Measurements from ENCODE around the gene AKAP17A. TPM values are rescaled to one million over a fixed set of nuclear protein-coding genes. Genes with fewer than 3 reads are reported as not detected.

AKAP17A gene
- total and polyA plus RNA-seq, 2 of the 8 experiments (the other 6 are each of a cell fraction or from before 2014, with no cell fraction given): 14.0 to 41.2 TPM

- H4K8ac ChIP-seq (ENCODE audit: extremely low read depth, insufficient read depth, low read length): no peak overlapping the region
- no peak overlapping the region for H2AK5ac ChIP-seq (ENCODE audit: low read depth, low read length)
- WGBS, 2 experiments (ENCODE audit: extremely low coverage in 1 of 2, insufficient coverage in 1 of 2, insufficient read length in 1 of 2, insufficient replicate concordance in 2 of 2, low coverage in 1 of 2, low lambda C conversion rate in 2 of 2, missing lambda C conversion rate in 1 of 2): 93% methylated on average over 20 of the region's 25 CpGs; no CpG with 5 or more reads in 1 of the 2 experiments
- H3K9me3 ChIP-seq (ENCODE audit: insufficient read depth in 2 of 2, low read depth in 1 of 2, low read length in 1 of 2): no peaks in the 10 kb centered on the region
- H2BK20ac ChIP-seq (ENCODE audit: low read length): no peak overlapping the region
- H3K9ac ChIP-seq (replicated peaks in 1 of 4; ENCODE audit: extremely low read depth in 1 of 4, low read depth in 3 of 4, low read length in 3 of 4): no peak overlapping the region; a peak in 1 of 7 replicates
- H3K23ac ChIP-seq (ENCODE audit: insufficient read length): no peak overlapping the region
- FAIRE-seq (no peak), DNase-seq (ENCODE audit: low read depth in 1 of 2, low spot score in 2 of 2) (peak in 1 of 2 experiments; percentile 28)
- no peak overlapping the region for H3K27ac ChIP-seq (ENCODE audit: low read depth, low read length)
- H3K79me1 ChIP-seq (ENCODE audit: low read depth, low read length): peaks cover 20% of the 10 kb centered on the region
- no peak overlapping the region for H3K56ac ChIP-seq (replicated peaks; ENCODE audit: insufficient read length, low read depth, low read length)
- no peak overlapping the region for H3K4me3 ChIP-seq (ENCODE audit: extremely low read depth in 1 of 4, insufficient read depth in 2 of 4, low read depth in 3 of 4, low read length in 4 of 4)
- H2BK15ac ChIP-seq (ENCODE audit: low read length): no peak overlapping the region
- H3K4me1 ChIP-seq (replicated peaks in 1 of 4; ENCODE audit: control insufficient read depth in 3 of 4, insufficient read depth in 4 of 4, low read length in 3 of 4): peaks cover 0 to 7% (median 4%) of the 10 kb centered on the region in 4 experiments; a peak in 5 of 7 replicates
- no peak overlapping the region for H3K4me2 ChIP-seq (ENCODE audit: insufficient read depth in 1 of 2, low read depth in 2 of 2, low read length in 2 of 2)
- H2BK120ac ChIP-seq (replicated peaks; ENCODE audit: low read depth, low read length): no peak overlapping the region
- H3K27me3 ChIP-seq (replicated peaks in 1 of 4; ENCODE audit: control insufficient read depth in 3 of 4, extremely low read depth in 1 of 4, insufficient read depth in 3 of 4, low read length in 3 of 4): 0 out of 7 replicates have a peak, but pooled peaks cover 0 to 2% (median 0%) of the 10 kb centered on the region in 4 experiments
- H3K36me3 ChIP-seq (ENCODE audit: control insufficient read depth in 2 of 4, insufficient read depth in 4 of 4, low read length in 3 of 4): peaks cover 36 to 82% (median 71%) of the 10 kb centered on the region in 4 experiments
- H4K91ac ChIP-seq (replicated peaks; ENCODE audit: insufficient read length, low read length): no peak overlapping the region
- H2BK12ac ChIP-seq (ENCODE audit: low read depth, low read length): no peak overlapping the region
- no peak overlapping the region for H4K5ac ChIP-seq (ENCODE audit: insufficient read length, low read depth, low read length)
- ChIA-PET CTCF (ENCODE audit: partially characterized antibody) (no interaction called here), POLR2A (ENCODE audit: partially characterized antibody) (no interaction called here)
- H3K79me2 ChIP-seq (ENCODE audit: control insufficient read depth in 1 of 2, insufficient read depth in 2 of 2, low read length in 2 of 2): peaks cover 9 to 52% of the 10 kb centered on the region in 2 experiments; a peak in 3 of 4 replicates
- peaks cover 2% of the 10 kb centered on the region; the same call in 1 of the 2 replicates for H3K23me2 ChIP-seq (ENCODE audit: low read depth, low read length)
- peaks cover 6 to 48% of the 10 kb centered on the region in 2 experiments for H4K20me1 ChIP-seq (replicated peaks in 1 of 2; ENCODE audit: control insufficient read depth in 1 of 2, insufficient read depth in 2 of 2, low read length in 2 of 2)
- H2BK5ac ChIP-seq (ENCODE audit: low read depth, low read length): no peak overlapping the region
- no peak overlapping the region for H3K18ac ChIP-seq (ENCODE audit: extremely low read depth, low read length)
- H2AFZ ChIP-seq (ENCODE audit: low read length): no peak overlapping the region
- H3K4ac ChIP-seq (replicated peaks; ENCODE audit: insufficient read length, low read depth, low read length): no peak overlapping the region
- H3K14ac ChIP-seq (ENCODE audit: insufficient read length): no peak overlapping the region
- no peak for TF ChIP-seq CBX5 (IDR thresholded peaks at IDR 0.05; ENCODE audit: low read depth, low read length)
- TF ChIP-seq GABPA (IDR thresholded peaks at IDR 0.05; ENCODE audit: borderline replicate concordance, insufficient read depth, low read length): no peak
- TF ChIP-seq SP1 (IDR thresholded peaks at IDR 0.05; ENCODE audit: low read depth, low read length): no peak
These were observed 6.1 kb downstream of the AKAP17A start for GRCh38 chrX:1597345-1598020.

Data from H1 (cell line).